ENCODE measurements around the gene PPM1E.

DNA sequence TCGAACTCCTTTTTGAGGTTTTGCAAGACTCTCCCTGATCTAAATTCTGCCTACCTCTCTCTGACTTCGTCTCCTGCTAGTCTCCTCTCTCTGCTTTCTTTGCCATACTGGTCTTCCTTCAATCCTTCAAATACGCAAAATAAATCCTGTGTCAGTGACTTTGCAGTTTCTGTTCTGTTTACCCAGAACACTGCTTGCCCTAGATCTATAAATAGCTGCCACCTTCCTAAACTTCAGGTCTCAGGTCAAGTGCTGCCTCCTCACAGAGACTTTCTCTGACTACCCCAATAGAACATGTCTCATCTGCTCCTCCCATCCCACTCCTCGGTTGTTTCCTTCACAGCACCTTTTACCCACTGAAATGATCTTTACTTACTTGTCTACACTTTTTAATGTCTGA, 272.1 kb downstream of the PPM1E start:
- TF ChIP-seq, protein P1, sequence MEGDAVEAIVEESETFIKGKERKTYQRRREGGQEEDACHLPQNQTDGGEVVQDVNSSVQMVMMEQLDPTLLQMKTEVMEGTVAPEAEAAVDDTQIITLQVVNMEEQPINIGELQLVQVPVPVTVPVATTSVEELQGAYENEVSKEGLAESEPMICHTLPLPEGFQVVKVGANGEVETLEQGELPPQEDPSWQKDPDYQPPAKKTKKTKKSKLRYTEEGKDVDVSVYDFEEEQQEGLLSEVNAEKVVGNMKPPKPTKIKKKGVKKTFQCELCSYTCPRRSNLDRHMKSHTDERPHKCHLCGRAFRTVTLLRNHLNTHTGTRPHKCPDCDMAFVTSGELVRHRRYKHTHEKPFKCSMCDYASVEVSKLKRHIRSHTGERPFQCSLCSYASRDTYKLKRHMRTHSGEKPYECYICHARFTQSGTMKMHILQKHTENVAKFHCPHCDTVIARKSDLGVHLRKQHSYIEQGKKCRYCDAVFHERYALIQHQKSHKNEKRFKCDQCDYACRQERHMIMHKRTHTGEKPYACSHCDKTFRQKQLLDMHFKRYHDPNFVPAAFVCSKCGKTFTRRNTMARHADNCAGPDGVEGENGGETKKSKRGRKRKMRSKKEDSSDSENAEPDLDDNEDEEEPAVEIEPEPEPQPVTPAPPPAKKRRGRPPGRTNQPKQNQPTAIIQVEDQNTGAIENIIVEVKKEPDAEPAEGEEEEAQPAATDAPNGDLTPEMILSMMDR (conservative IDR thresholded peaks at IDR 0.05; ENCODE audit: low read length), result no peak
- TF ChIP-seq EZH2phosphoT487 (IDR thresholded peaks at IDR 0.05; ENCODE audit: borderline replicate concordance), result no peak

All from Loucy (cell line).